Measurements from ENCODE around the gene ADAM17.
"Not testable (repeated sequence)": the region's sequence is repeated elsewhere in the genome, so short reads cannot be mapped to it uniquely, and the experiment has no call there.

ADAM17 gene

GRCh38 chr2:9518163-9518562, 37.5 kb downstream of the ADAM17 start:
- DNase-seq = no peak

- no peak for DNase-seq
These were observed 38.4 kb downstream of the ADAM17 start for GRCh38 chr2:9517118-9517782.

- DNase-seq = not testable (repeated sequence)
These were observed 41.7 kb downstream of the ADAM17 start for GRCh38 chr2:9513946-9514345.

GRCh38 chr2:9508931-9509330, 46.7 kb downstream of the ADAM17 start:
- DNase-seq = peak in 1 of 2 donors; percentile 7

- no peak for DNase-seq
These were observed 57.4 kb downstream of the ADAM17 start for GRCh38 chr2:9498210-9498609.

- DNase-seq = no peak
These were observed 58.6 kb downstream of the ADAM17 start for GRCh38 chr2:9497017-9497416.

GRCh38 chr2:9494081-9494480, 61.5 kb downstream of the ADAM17 start:
- DNase-seq = no peak

- DNase-seq = no peak
These were observed 62.2 kb downstream of the ADAM17 start for GRCh38 chr2:9493478-9493877.

GRCh38 chr2:9492927-9493326, 62.7 kb downstream of the ADAM17 start:
- no peak for DNase-seq

GRCh38 chr2:9490789-9491188, 64.8 kb downstream of the ADAM17 start:
- no peak for DNase-seq

GRCh38 chr2:9488583-9489547, 66.8 kb downstream of the ADAM17 start:
- no peak for DNase-seq

- DNase-seq = no peak
These were observed 71.1 kb downstream of the ADAM17 start for GRCh38 chr2:9484533-9484932.

GRCh38 chr2:9483107-9483506, 72.5 kb downstream of the ADAM17 start:
- no peak for DNase-seq

- no peak for DNase-seq
These were observed 75.5 kb downstream of the ADAM17 start for GRCh38 chr2:9480157-9480556.

- DNase-seq = no peak
These were observed 77.1 kb downstream of the ADAM17 start for GRCh38 chr2:9478526-9478925.

GRCh38 chr2:9477914-9478313, 77.7 kb downstream of the ADAM17 start:
- no peak for DNase-seq

- peak in 1 of 2 donors; percentile 78 for DNase-seq
These were observed 81.1 kb downstream of the ADAM17 start, which contains the start of gene IAH1 for GRCh38 chr2:9474361-9475057. IAH1 (plus strand) TSS chr2:9474551; CDS start chr2:9474567, 16 bp downstream.

- DNase-seq = no peak
These were observed 81.7 kb downstream of the ADAM17 start for GRCh38 chr2:9473985-9474360.

- DNase-seq = no peak
These were observed 82.2 kb downstream of the ADAM17 start for GRCh38 chr2:9473308-9473984.

- no peak for DNase-seq
These were observed 83.1 kb downstream of the ADAM17 start for GRCh38 chr2:9472511-9472910.

- DNase-seq = no peak
These were observed 84.4 kb downstream of the ADAM17 start for GRCh38 chr2:9471206-9471605.

- no peak for DNase-seq
These were observed 87.9 kb downstream of the ADAM17 start for GRCh38 chr2:9467687-9468086.

- DNase-seq = no peak
These were observed 89.4 kb downstream of the ADAM17 start for GRCh38 chr2:9466147-9466683.

Measured in bone marrow (tissue), 2 donors.